AG09309 (cell line): Measurements from ENCODE around the gene COMMD10.

ENCODE experiments used
- DNase-seq: peaks from one replicate; pipeline ENCODE4 v3.0.0-alpha.2; 2010; ENCODE audit warnings: low read depth
- H3K4me3 ChIP-seq: 2 replicates; pipeline ENCODE4 v1.5.1; 2011; ENCODE audit warnings: mild to moderate bottlenecking, low read depth, low read length, moderate library complexity; ENCODE audit not compliant: control insufficient read depth
- CTCF ChIP-seq: IDR thresholded peaks from 2 replicates; pipeline ENCODE4 v1.5.1; 2011; ENCODE audit warnings: mild to moderate bottlenecking, low read depth, low read length, inconsistent platforms; ENCODE audit not compliant: insufficient read depth, control insufficient read depth; ENCODE audit errors: missing control alignments

The COMMD10 gene

GRCh38 chr5:116133281-116133680 lies 48.5 kb downstream of the COMMD10 start:
- no peak for TF ChIP-seq CTCF
- no peak overlapping the region for H3K4me3 ChIP-seq
- no peak for DNase-seq

- DNase-seq, result no peak
- H3K4me3 ChIP-seq, result no peak overlapping the region
- no peak for TF ChIP-seq CTCF
Observed at GRCh38 chr5:116135344-116135743, 50.5 kb downstream of the COMMD10 start.

GRCh38 chr5:116137544-116138378 lies 52.9 kb downstream of the COMMD10 start:
- DNase-seq, result peak; percentile 11
- H3K4me3 ChIP-seq, result no peak overlapping the region
- peak; percentile 73 for TF ChIP-seq CTCF

DNA sequence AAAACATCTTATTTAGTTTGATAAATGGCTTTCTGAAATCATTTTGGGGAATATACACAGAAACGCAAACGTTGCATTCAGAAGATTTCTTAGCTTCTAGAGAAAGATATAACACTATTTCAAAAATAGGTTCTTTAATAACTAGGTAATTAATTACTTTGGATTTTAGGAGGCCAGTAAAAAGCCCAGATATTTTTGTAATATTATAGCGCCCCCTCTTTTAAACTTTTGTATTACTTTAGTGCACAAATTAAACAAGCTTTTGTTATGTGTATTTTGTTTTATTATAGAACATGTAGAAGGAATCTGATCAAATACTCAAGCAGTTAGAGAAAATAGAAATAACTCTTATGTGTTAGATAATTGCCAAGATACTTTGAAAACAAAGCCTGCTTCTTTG lies 57.7 kb downstream of the COMMD10 start:
- DNase-seq, result no peak
- TF ChIP-seq CTCF, result no peak
- H3K4me3 ChIP-seq, result no peak overlapping the region

GRCh38 chr5:116144103-116144502 lies 59.3 kb downstream of the COMMD10 start:
- DNase-seq, result no peak
- no peak for TF ChIP-seq CTCF
- no peak overlapping the region for H3K4me3 ChIP-seq

DNA sequence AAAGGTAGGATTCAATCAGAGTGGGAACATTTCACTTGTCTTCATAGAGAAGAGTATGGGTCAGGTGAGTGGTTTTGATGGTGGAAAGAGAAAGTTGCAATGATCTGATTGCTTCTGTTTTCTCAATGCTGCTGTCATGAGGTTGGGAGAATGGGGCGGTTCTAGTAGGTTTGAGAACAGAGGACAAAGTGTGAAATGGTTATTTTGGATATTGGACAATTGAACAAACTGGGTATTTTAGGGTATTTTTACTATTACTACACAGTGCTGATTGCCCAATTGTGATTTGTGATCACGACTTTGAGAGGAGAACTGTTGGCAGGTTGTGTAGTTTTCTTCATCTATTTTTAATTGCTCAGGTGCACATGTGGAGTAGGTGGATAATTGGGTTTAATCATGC lies 60.2 kb downstream of the COMMD10 start:
- no peak for DNase-seq
- TF ChIP-seq CTCF, result no peak
- H3K4me3 ChIP-seq, result no peak overlapping the region
